GM18502 (cell line): Measurements from ENCODE around the gene ATG4B.

ENCODE experiments used
- ATAC-seq: cut with Tn5 transposase; IDR thresholded peaks from one replicate; pipeline ENCODE4 v1.9.1; 2021; ENCODE audit warnings: mild to moderate bottlenecking; ENCODE audit not compliant: unreplicated experiment, poor library complexity

The ATG4B gene

DNA sequence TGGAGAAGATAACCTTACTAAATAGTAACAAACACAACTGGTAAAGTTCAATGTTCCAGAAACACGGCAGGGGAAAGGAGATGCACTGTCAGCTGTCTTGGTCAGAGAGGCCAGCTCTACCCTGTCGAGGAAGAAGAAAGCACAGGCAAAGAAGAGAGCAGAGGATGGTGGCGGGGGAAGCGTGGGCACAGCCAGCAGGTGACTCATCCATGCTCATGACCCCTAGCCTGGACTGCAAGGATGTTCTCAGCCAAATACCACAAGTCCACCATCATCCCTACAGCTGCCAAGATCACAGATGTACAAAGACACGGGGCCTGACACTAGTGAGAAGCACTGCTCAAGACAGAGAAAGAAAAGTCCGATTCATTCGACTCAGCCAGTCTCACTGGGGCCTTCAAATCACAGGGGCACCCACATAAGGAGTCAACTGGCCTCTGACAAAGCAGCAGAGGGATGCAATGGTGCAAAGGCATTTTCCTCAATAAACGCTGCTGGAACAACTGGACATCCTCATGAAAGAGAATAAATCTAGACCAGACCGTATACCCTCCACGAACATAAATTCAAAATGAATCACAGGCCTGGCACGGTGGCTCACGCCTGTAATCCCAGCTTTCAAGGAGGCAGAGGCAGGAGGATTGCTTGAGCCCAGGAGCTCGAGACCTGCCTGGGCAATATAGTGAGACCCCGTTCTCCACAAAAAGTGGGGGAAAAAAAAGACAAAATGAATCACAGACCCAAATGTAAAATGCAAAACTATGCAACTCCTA, 43.5 kb downstream of the ATG4B start:
- no peak for ATAC-seq

DNA sequence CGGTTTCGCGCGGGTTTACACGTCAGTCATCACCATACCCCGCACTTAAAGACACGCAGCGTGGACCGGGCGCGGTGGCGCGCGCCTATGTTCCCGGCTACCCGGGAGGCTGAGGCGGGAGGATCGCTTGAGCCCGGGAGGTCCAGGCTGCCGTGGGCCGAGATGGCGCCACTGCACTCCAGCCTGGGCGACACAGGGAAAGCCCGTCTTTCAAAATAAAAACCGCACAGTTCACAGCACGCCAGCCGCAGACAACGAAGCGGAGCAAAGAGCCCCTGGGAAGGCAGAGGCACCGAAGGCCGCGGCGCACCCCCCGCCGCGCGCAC, 48.8 kb downstream of the ATG4B start:
- ATAC-seq: peak; percentile 19

DNA sequence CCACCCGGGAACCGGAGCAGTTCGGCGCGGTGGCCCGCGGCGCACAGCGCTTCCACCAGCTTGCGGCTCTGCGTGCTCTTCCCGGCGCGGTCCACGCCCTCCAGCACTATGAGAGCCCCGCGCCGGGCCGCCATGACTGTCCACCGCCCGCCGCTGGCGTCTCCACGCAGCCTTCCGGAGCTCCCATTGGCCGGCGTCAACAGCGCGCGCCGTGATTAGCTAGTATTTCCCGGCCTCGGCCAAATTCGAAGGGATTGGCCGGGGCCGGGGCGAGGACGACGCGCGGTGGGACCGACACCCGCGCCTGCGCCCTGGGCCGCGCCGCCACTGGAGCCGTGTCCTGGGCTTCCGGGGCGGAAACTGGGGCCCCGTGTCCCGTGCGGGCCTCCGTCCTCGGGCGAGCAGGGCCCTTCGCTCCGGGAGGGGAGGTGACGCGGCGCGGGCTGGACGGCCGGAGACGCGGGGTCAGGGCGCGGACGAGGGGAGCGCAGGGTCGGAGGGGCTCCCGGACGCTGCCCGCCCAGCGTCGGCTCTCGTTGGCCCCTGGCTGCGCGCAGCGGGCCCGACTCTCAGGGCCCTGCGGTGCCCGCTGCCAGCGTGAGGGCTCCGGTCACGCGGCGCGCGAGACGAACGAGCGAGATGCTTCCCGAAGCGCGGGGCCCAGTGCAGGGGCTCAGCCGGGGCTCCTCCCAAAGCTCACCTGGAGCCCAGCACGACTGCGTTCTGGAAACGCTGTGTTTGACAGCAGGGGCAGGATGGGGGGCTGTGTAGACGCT, 49.3 kb downstream of the ATG4B start, which contains the start of gene DTYMK:
DTYMK (minus strand) TSS at position 166 of the 776 bp plus-strand sequence; CDS start at position 134, 32 bp downstream.
- ATAC-seq: peak; percentile 94

DNA sequence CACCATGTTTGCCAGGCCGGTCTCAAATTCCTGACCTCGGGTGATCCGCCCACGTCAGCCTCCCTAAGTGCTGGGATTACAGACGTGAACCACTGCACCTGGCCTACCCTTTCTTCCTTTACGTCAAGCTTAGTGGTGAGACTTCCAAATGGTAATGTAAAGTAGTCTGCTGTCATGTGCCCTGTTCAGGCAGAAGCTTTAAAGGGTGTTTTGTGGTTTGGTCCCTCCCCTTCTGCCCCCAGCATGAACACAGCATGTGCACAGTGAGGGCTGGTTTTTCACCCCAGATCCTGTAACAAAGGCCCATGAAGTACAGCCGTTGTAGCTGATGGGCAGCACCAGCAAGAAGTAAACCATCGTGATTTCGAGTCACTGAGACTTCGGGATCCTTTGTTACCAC, 51.8 kb downstream of the ATG4B start:
- ATAC-seq: no peak

DNA sequence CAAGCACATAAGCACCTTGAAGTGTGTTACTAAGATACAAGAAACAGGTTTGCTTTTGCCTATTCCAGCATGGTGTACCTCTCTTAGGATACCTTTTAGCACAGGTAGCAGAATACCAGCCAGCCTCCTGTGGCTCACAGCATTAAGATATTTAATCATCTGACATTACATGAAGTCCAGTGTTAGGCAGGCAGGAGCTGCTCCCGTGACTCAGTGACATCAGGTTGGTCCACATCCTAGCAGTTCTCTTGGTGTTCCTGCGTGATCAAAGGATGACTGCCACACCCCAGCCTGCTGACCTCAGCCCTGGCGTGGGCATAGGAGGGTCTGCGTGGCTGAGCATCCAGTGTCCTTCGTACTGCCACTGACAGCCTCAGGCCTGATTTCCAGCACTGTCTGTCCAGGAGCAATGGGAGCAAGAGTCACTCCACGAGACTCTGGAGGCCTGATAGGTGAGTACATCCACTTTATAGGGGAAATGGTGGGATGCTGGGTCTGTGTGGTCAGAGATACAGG, 52.8 kb downstream of the ATG4B start:
- ATAC-seq: no peak

DNA sequence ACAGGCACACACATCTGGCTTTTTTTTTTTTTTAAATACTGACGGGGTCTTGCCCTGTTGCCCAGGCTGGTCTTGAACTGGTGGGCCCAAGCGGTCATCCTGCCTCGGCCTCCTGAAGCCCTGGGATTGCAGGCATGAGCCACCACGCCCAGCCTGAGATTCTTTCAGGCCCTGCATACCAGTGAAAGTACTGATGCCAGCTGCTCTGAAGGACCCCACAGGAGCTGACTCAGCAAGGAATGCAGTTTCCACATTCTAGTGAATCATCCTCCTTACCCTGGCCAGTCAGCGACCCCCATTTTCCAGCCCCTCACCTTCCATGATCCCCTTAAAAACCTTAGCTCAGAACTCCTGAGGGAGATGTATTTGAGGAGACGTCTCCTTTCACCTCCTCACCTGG, 55.0 kb downstream of the ATG4B start:
- no peak for ATAC-seq

DNA sequence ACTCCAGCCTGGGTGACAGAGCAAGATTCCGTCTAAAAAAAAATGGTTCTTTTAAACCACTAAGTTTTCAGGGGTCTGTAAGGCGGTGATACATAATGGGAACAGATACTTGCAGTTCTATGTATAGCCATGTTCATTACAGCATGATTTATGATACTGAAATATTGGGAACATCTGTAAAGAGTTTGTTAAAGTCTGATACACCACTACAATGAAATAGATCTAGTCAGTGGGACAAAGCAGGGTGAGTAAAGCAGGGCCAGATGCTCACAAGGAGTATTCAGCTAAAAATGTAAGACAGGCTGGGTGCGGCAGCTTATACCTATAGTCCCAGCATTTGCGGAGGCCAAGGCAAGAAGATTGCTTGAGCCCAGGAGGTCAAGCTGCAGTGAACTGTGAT, 58.2 kb downstream of the ATG4B start:
- no peak for ATAC-seq

DNA sequence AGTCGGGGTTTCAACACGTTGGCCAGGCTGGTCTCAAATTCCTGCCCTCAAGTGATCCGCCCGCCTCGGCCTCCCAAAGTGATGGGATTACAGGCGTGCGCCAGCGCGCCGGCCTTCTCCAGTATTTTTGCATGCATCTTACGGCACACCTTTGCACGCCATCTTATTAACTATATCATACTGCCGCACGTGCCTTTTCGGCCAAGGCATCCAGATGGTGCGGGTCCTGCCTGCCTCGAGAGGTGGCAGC, 63.6 kb downstream of the ATG4B start:
- ATAC-seq: no peak

DNA sequence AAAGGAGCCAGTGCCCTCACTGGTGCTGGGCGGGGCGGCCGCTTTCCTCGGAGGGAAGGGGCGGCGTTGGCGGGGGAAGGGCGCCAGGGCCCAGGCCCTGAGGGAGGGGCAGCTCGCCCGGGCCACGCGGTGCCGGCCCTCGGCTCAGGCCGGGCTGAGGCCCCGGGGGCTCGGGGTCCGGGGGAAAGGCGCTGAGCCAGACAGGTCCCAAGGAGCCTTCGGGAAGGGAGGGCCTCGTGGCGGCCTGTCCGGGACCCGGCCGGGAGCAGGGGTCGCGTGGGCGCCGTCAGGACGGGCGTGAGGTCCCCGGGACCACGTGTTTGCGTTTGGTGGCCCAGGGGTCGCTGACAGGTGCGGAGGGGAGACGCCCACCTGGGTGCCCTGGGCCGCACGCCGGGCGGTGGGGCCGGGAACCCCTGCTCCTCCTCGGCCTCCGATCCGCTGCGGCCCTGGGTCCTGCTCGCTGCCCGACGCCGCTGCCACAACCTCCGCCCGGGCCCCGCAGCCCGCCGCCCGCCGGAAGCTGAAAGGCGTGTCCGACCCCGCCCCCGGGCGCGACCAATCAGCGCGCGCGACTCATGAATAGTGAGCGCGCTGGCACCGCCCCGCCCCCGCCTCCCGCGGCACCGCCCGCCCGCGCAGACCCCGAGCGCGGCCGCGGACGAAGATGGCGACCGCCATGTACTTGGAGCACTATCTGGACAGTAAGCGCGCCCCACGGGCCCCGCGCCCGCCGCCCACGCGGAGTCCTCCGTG, 64.1 kb downstream of the ATG4B start, which contains the start of gene ING5:
ING5 (plus strand) TSS at position 641 of the 756 bp plus-strand sequence; CDS start at position 668, 27 bp downstream.
- peak; percentile 64 for ATAC-seq

DNA sequence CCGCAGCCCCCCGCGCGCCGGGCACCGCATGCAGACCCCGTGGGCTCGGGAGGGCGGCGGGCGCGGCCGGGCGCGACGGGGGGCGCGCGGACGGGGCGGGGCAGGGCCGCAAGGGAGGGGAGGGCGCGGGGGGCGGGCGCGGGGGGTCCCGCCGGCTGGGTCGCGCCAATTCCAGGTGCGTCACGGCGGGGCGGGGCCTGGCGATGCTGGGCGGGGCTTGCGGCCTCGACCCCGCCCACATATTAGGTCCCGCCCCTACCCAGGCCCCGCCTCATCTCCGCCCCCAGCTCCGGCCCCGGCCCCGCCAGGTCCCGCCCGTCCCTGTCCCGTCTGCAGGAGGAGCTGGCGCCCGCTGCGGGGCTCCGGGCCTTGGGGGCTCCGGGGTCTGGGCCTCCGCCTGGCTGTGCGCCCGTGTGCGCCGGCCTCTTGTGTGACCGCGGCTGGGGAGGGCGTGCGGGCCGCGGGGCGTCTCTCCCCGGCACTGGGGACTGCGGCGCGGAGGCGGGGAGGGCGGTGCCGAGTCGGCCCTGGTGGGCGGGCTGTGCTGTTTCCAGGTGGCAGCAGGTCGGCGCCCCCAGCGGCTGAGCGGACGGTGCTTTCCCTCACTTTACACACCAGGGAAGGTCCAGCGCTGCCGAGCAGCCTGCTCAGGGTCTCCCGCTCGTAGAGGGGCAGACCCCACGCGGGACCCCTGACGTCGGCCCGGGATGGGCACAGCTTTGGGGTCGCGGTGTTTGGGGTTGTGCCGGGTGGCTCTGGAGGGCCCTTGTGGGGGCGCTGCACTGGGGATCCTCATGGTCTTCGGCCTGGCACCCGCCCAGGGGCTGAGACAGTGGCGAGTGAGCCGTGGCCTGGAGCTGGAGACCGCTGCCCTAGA, 64.9 kb downstream of the ATG4B start:
- peak; percentile 70 for ATAC-seq

DNA sequence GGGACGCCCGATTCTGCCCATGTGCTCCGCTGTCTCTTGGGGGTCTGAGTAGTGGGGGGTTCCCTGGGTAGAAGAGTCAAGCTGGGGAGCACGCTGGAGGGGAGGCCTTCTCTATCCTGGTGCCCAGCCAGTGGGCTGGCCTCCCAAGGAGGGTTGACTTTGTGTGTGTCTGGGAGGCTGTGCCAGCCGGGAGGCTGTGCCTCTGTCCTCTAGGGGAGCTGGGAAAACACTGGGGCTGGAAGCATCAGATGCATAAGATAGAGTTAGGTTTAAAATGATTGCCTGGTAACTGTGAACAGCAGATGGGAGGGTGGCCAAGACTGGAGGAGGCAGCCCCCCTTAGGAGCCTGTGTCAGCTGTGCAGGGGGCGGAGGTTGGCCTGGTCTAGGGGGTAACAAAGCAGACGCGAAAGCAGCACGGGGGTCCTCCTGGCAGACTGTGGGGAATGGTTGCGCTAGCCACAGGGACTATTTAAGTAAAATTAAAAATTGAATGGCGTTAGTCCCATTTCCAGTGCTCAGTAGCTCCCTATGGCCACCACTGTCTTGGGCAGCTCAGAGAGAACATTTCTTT, 65.6 kb downstream of the ATG4B start:
- ATAC-seq: no peak

DNA sequence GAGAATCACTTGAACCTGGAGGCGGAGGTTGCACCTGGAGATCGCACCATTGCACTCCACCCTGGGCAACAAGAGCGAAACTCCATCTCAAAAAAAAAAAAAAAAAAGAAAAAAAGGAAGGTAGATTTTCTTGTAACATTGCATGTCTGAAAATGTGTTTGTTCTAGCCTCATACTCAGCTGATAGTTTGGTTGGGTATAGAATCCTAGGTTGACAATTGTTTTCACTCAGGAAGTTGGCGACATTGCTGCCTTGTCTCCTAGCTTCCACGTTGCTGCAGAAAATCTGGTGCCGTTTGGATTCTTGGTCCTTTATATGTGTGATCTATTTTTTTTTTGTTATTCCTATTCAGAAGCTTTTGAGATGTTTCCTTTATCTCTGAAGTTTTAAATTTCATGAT, 69.0 kb downstream of the ATG4B start:
- no peak for ATAC-seq

DNA sequence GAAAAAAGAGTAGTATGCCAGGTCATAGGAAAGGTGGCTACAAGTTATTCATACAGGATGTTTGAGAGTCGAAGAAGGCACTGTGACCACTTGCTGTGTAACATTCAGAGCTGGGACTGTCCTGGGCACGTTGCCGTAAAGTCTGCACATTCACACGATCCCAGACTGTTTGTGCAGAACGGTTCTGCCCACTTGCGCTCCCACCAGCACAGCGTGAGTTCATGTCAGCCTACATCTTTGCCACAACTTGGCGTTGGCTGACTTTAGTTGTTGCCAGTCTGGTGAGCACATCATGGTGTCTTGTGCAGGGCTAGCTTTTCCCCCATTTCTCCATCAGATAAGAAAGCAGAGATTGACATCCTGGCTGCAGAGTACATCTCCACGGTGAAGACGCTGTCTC, 71.4 kb downstream of the ATG4B start:
- ATAC-seq: no peak

DNA sequence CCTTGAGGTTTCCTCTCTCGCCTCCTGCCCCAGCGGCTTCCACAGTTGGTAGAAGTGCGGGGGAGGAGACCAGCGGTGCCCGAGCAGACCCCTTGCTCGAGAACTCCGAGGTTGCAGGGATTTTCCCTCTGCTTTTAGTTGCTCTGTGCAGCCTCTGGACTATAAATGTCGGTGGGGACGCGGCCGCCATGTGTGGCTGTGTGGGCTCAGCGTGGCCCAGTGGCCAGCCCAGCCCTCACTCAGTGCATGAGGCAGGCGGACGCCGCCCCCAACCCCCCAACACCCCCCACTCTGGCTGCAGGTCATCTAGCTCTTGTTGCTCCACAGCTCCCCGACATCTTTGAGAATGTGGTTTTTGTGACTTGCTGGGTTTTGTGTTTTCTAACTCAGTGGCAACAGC, 81.6 kb downstream of the ATG4B start:
- ATAC-seq: no peak

DNA sequence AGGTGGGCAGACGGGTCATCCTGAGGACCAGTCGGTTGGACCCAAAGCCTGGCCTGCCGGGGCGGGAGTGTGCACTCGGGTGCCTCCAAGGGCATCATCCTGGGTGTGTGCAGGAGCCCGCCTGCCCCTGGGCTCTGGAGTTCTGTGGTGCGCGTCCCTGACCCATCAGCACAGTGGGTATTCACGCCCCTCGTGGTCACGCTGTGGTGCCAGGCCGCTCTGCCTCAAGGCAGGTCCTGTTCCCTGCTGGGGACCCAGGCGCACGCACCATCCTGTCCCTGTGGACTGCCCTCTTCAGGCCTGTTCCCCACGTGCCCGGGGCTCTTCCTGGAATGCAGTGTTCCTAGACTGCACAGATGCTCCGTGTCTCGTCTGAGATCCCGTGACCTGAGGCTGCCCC, 82.6 kb downstream of the ATG4B start:
- no peak for ATAC-seq

DNA sequence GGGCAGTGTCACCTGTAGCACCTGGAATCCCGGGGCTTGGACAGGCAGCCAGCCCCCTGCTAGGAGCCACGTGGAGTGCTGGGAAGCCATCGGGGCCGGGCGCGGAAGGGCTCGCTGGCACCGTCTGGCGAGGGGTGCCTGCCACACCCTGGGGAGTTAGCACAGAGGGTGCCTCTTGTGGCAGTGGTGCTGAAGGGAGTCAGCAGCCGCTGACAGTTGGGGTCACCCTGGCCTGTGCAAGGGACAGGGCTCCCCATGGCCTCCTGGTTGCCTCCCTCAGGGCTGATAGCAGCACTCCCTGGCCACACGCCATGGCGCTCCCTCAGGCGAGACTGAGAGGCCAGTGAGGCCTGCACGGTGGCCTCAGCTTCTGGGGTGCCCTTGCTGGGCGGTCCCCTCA, 83.1 kb downstream of the ATG4B start:
- ATAC-seq: no peak

DNA sequence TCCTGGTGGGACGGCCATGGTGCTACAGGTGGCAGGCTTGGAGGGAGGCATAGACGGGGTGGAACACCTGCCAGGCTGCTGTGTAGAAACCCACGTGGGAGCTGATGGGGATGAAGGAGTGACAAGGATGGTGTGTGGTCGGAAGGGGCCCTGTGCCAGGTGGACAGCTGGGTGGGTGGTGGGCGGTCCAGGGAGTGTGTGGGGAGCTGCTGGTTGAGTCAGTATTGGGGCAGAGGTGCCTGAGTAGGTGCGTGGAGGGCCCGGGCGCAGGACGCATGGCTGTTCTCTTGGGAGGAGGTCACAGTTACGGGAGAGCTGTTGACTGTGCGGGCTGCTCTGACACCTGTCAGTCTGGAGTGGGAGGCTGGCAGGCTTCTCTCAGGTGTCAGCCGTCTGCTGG, 84.4 kb downstream of the ATG4B start:
- ATAC-seq: no peak

DNA sequence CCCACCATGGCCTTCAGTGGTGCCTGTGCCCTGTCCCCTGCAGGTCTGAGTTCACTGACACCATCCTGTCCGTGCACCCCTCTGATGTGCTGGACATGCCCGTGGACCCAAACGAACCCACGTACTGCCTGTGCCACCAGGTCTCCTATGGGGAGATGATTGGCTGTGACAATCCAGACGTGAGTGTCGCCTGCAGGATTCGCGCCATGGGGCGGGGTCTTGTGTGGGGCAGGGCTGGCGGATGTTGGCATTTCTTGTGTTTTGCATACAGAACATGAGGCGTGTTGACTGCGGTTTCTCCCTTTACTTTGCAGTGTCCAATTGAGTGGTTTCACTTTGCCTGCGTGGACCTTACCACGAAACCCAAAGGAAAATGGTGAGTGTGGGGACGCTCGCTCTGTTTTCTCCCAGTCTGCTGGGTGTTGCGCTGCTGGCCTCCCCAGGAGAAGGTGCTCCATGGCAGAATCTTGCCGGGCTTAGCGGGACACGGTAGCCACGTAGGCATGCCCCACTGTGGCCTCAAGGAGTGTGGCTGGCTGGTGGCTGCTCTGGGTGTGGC, 85.5 kb downstream of the ATG4B start:
- no peak for ATAC-seq
